Nephron (organoid): ENCODE data around the gene PLPP3.

Source experiments
- H3K27ac Mint-ChIP-seq, 3 experiments: 2 replicates each; pipeline ENCODE4 v1.8.0; 2020; ENCODE audit warnings: mixed read lengths in 3 of 3, mild to moderate bottlenecking in 2 of 3, moderate library complexity in 1 of 3
- H3K27me3 Mint-ChIP-seq: 2 replicates; pipeline ENCODE4 v1.8.0; 2021; ENCODE audit warnings: low read depth, mild to moderate bottlenecking, moderate library complexity, mixed read lengths
- H3K36me3 Mint-ChIP-seq: 2 replicates; pipeline ENCODE4 v1.8.0; 2020; ENCODE audit warnings: low read depth, mixed read lengths
- H3K4me1 Mint-ChIP-seq: 2 replicates; pipeline ENCODE4 v1.8.0; 2020; ENCODE audit warnings: mixed read lengths
- H3K4me3 Mint-ChIP-seq, 3 experiments: 2 replicates each; pipeline ENCODE4 v1.8.0; 2020; ENCODE audit warnings: mild to moderate bottlenecking in 3 of 3, mixed read lengths in 3 of 3, moderate library complexity in 2 of 3
- H3K9me3 Mint-ChIP-seq: 2 replicates; pipeline ENCODE4 v1.8.0; 2020; ENCODE audit warnings: mixed read lengths
- CTCF ChIP-seq, 3 experiments: fragments of 200-600 bp; sonication (generic); IDR thresholded peaks; one replicate each; pipeline ENCODE4 v1.5.0; 2021; ENCODE audit warnings: antibody characterized with exemption in 3 of 3; ENCODE audit not compliant: unreplicated experiment in 3 of 3

PLPP3 gene

GRCh38 chr1:56537660-56538059 is 41.7 kb downstream of the PLPP3 start:
- no peaks in the 10 kb centered on the region for H3K9me3 Mint-ChIP-seq
- peaks cover 50% of the 10 kb centered on the region for H3K4me1 Mint-ChIP-seq
- peak overlapping the region in 1 of 3 experiments; percentile 40 for H3K27ac Mint-ChIP-seq

GRCh38 chr1:56535939-56536338 is 43.4 kb downstream of the PLPP3 start:
- peaks cover 50% of the 10 kb centered on the region for H3K36me3 Mint-ChIP-seq
- peaks cover 48% of the 10 kb centered on the region for H3K4me1 Mint-ChIP-seq
- no peaks in the 10 kb centered on the region for H3K9me3 Mint-ChIP-seq
- H3K27ac Mint-ChIP-seq, result no peak overlapping the region
- no peak for TF ChIP-seq CTCF (IDR thresholded peaks at IDR 0.05; ENCODE audit: unreplicated experiment in 3 of 3)
- no peak overlapping the region for H3K4me3 Mint-ChIP-seq
- no peaks in the 10 kb centered on the region for H3K27me3 Mint-ChIP-seq

More at GRCh38 chr1:56537660-56538059, 41.7 kb downstream of the PLPP3 start:
- no peak for TF ChIP-seq CTCF (IDR thresholded peaks at IDR 0.05; ENCODE audit: unreplicated experiment in 3 of 3)
- Mint-ChIP-seq H3K36me3 (peaks cover 57% of the 10 kb centered on the region), H3K4me3 (no peak overlapping the region), H3K27me3 (no peaks in the 10 kb centered on the region)

DNA sequence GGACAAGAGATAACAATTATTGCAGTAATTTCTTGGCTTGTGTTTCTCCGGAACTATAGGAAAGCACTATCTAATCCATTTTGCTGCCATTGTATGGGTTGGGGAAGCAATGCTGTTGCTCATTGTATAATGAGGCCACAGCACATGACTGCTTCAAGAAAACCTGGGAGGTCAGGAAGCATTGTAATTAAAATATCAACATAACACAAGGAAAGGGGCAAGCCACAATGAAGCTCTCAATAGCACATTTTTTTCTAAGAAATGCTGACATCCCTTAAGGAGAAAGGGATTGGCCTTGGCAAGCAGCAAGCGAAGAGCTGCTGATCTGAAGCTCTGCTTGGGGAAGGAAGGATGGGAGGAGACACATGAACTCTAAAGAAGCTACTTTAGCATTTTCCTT is 44.0 kb downstream of the PLPP3 start:
- no peak for TF ChIP-seq CTCF (IDR thresholded peaks at IDR 0.05; ENCODE audit: unreplicated experiment in 3 of 3)
- Mint-ChIP-seq H3K36me3 (peaks cover 50% of the 10 kb centered on the region), H3K9me3 (no peaks in the 10 kb centered on the region), H3K27me3 (no peaks in the 10 kb centered on the region), H3K4me1 (peaks cover 43% of the 10 kb centered on the region), H3K27ac (no peak overlapping the region), H3K4me3 (no peak overlapping the region)

- TF ChIP-seq CTCF (IDR thresholded peaks at IDR 0.05; ENCODE audit: unreplicated experiment in 3 of 3), result no peak
- H3K4me1 Mint-ChIP-seq, result peaks cover 32% of the 10 kb centered on the region
- no peak overlapping the region for H3K4me3 Mint-ChIP-seq
- no peak overlapping the region for H3K27ac Mint-ChIP-seq
- peaks cover 50% of the 10 kb centered on the region for H3K36me3 Mint-ChIP-seq
- H3K9me3 Mint-ChIP-seq, result no peaks in the 10 kb centered on the region
- no peaks in the 10 kb centered on the region for H3K27me3 Mint-ChIP-seq
Observed at GRCh38 chr1:56534130-56534651, 45.2 kb downstream of the PLPP3 start.

DNA sequence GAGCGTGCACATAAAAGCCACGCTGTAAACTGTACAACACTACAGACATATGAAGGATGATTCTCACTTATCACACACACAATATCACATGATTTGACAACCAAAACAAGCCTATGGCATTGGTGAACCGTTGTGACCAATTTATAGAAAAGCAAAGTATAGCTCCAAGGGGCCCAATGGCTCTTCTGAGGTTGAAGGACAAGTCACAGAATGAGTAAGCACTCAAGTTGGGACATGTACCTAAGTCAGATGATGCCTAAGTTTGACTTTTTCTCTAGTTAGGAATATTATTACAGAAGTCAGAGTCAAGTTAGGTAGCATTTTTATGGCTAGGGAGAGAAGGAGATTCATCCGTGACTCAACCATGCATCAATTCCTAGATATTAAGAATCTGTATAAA is 45.7 kb downstream of the PLPP3 start:
- no peak for TF ChIP-seq CTCF (IDR thresholded peaks at IDR 0.05; ENCODE audit: unreplicated experiment in 3 of 3)
- Mint-ChIP-seq H3K9me3 (no peaks in the 10 kb centered on the region), H3K4me1 (peaks cover 26% of the 10 kb centered on the region), H3K27me3 (no peaks in the 10 kb centered on the region), H3K4me3 (no peak overlapping the region), H3K36me3 (peaks cover 50% of the 10 kb centered on the region), H3K27ac (no peak overlapping the region)

GRCh38 chr1:56533197-56533596 is 46.2 kb downstream of the PLPP3 start:
- Mint-ChIP-seq H3K27ac (no peak overlapping the region), H3K9me3 (no peaks in the 10 kb centered on the region), H3K27me3 (no peaks in the 10 kb centered on the region), H3K4me3 (no peak overlapping the region), H3K36me3 (peaks cover 47% of the 10 kb centered on the region), H3K4me1 (peaks cover 25% of the 10 kb centered on the region)
- TF ChIP-seq CTCF (IDR thresholded peaks at IDR 0.05; ENCODE audit: unreplicated experiment in 3 of 3), result no peak
